GM21515 (cell line): ENCODE results near the gene ASPDH.

Experiments
- ATAC-seq: cut with Tn5 transposase; IDR thresholded peaks from one replicate; pipeline ENCODE4 v1.9.1; 2021; ENCODE audit not compliant: unreplicated experiment

The ASPDH gene

GRCh38 chr19:50513746-50514345 is at the start of gene ASPDH:
Gene ASPDH, minus strand, starts transcription at chr19:50513913. Its CDS starts 90 bp downstream, at chr19:50513823.
- ATAC-seq, result no peak

GRCh38 chr19:50562996-50563395 is 49.3 kb upstream of the ASPDH start:
- no peak for ATAC-seq

GRCh38 chr19:50562329-50562728 is 48.6 kb upstream of the ASPDH start:
- ATAC-seq, result no peak

GRCh38 chr19:50559636-50560035 is 45.9 kb upstream of the ASPDH start:
- no peak for ATAC-seq

- ATAC-seq, result no peak
These were observed 44.7 kb upstream of the ASPDH start for GRCh38 chr19:50558449-50558848.

GRCh38 chr19:50558039-50558438 is 44.3 kb upstream of the ASPDH start:
- ATAC-seq, result no peak

- ATAC-seq, result no peak
These were observed 43.4 kb upstream of the ASPDH start for GRCh38 chr19:50557009-50557613.

- no peak for ATAC-seq
These were observed 42.7 kb upstream of the ASPDH start for GRCh38 chr19:50556282-50557008.

GRCh38 chr19:50555450-50556281 is 42.0 kb upstream of the ASPDH start:
- no peak for ATAC-seq

- ATAC-seq, result no peak
These were observed 41.3 kb upstream of the ASPDH start for GRCh38 chr19:50555033-50555432.

GRCh38 chr19:50554212-50554611 is 40.5 kb upstream of the ASPDH start:
- no peak for ATAC-seq

GRCh38 chr19:50553134-50553703 is 39.5 kb upstream of the ASPDH start:
- ATAC-seq, result no peak

GRCh38 chr19:50552540-50552939 is 38.8 kb upstream of the ASPDH start:
- ATAC-seq, result no peak

- no peak for ATAC-seq
These were observed 38.0 kb upstream of the ASPDH start for GRCh38 chr19:50551715-50552187.

- ATAC-seq, result no peak
These were observed 37.5 kb upstream of the ASPDH start for GRCh38 chr19:50551034-50551714.

GRCh38 chr19:50550594-50550966 is 36.9 kb upstream of the ASPDH start:
- no peak for ATAC-seq

- no peak for ATAC-seq
These were observed 36.3 kb upstream of the ASPDH start for GRCh38 chr19:50549927-50550593.

GRCh38 chr19:50549059-50549926 is 35.6 kb upstream of the ASPDH start:
- no peak for ATAC-seq
